SU-DHL-6 (cell line): Measurements from ENCODE around the gene LAMC3.

Experiments used
- H2AFZ ChIP-seq: fragments of 200-600 bp; sonication (generic); 2 replicates; pipeline ENCODE4 v1.6.1; 2014; ENCODE audit warnings: low read depth, mild to moderate bottlenecking, moderate library complexity, mixed read lengths, antibody characterized with exemption, low read length; ENCODE audit not compliant: severe bottlenecking
- H3F3A ChIP-seq: fragments of 200-600 bp; shearing (Covaris generic); 2 replicates; pipeline ENCODE4 v1.6.0; 2016; ENCODE audit warnings: antibody characterized with exemption, mild to moderate bottlenecking; ENCODE audit not compliant: insufficient read depth
- H3K27ac ChIP-seq: fragments of 200-600 bp; sonication (generic); 2 replicates; pipeline ENCODE4 v1.5.1; 2016; ENCODE audit warnings: low read depth, mild to moderate bottlenecking, low read length, moderate library complexity, mixed read lengths
- H3K27me3 ChIP-seq: fragments of 200-600 bp; sonication (generic), shearing (Covaris generic); 2 replicates; pipeline ENCODE4 v1.6.0; 2014; ENCODE audit warnings: mild to moderate bottlenecking, low read length
- H3K36me3 ChIP-seq: fragments of 200-600 bp; sonication (generic); 2 replicates; pipeline ENCODE4 v1.6.1; 2014; ENCODE audit warnings: mild to moderate bottlenecking, low read length, mixed read lengths
- H3K4me2 ChIP-seq: fragments of 300-600, 200-600 bp; shearing (Covaris generic), sonication (generic); 2 replicates; pipeline ENCODE4 v1.6.0; 2014; ENCODE audit warnings: low read length, low read depth, mild to moderate bottlenecking; ENCODE audit not compliant: poor library complexity, severe bottlenecking
- H3K4me3 ChIP-seq: fragments of 200-600 bp; sonication (generic); 2 replicates; pipeline ENCODE4 v1.5.1; 2014; ENCODE audit warnings: antibody characterized with exemption, low read length, mild to moderate bottlenecking, mixed read lengths; ENCODE audit not compliant: insufficient read depth, poor library complexity, severe bottlenecking
- H3K79me2 ChIP-seq: fragments of 200-600 bp; sonication (generic); 2 replicates; pipeline ENCODE4 v1.6.1; 2014; ENCODE audit warnings: mild to moderate bottlenecking, low read length, moderate library complexity; ENCODE audit not compliant: insufficient read depth
- H3K9ac ChIP-seq: fragments of 200-600 bp; sonication (generic); 2 replicates; pipeline ENCODE4 v1.7.0; 2014; ENCODE audit warnings: mild to moderate bottlenecking, low read length
- H3K9me2 ChIP-seq: fragments of 200-600 bp; sonication (generic); replicated peaks from 2 replicates; pipeline ENCODE4 v1.6.1; 2014; ENCODE audit warnings: low read length; ENCODE audit not compliant: insufficient read depth
- H3K9me3 ChIP-seq: fragments of 200-600 bp; sonication (generic); 2 replicates; pipeline ENCODE4 v1.6.1; 2014; ENCODE audit warnings: low read length, mixed read lengths; ENCODE audit not compliant: insufficient read depth
- H4K20me1 ChIP-seq: fragments of 200-600 bp; sonication (generic); 2 replicates; pipeline ENCODE4 v1.6.1; 2014; ENCODE audit warnings: low read depth, mild to moderate bottlenecking, antibody characterized with exemption, low read length, moderate library complexity, mixed read lengths
- CTCF ChIP-seq: fragments of 200-600 bp; sonication (generic); IDR thresholded peaks from one replicate; pipeline ENCODE4 v1.5.1; 2017; ENCODE audit warnings: antibody characterized with exemption, mild to moderate bottlenecking, low read length, moderate library complexity; ENCODE audit not compliant: insufficient read depth, poor library complexity, severe bottlenecking
- EZH2phosphoT487 ChIP-seq: fragments of 200-600 bp; sonication (generic), shearing (Covaris generic); conservative IDR thresholded peaks from 2 replicates; pipeline ENCODE4 v1.6.1; 2018; ENCODE audit warnings: mild to moderate bottlenecking, antibody characterized with exemption, low read length, moderate library complexity, mixed read lengths

The LAMC3 gene

GRCh38 chr9:131015112-131015511, 6.1 kb downstream of the LAMC3 start:
- no peaks in the 10 kb centered on the region for H3F3A ChIP-seq
- TF ChIP-seq EZH2phosphoT487 (no peak), CTCF (no peak)
- H3K9me3 ChIP-seq: no peaks in the 10 kb centered on the region
- H3K4me2 ChIP-seq: no peak overlapping the region
- H3K27me3 ChIP-seq: no peaks in the 10 kb centered on the region
- no peaks in the 10 kb centered on the region for H4K20me1 ChIP-seq
- H3K36me3 ChIP-seq: no peaks in the 10 kb centered on the region
- no peaks in the 10 kb centered on the region for H3K79me2 ChIP-seq
- H3K9ac ChIP-seq: no peak overlapping the region
- H3K27ac ChIP-seq: no peak overlapping the region
- H3K4me3 ChIP-seq: no peak overlapping the region
- H3K9me2 ChIP-seq: no peaks in the 10 kb centered on the region
- H2AFZ ChIP-seq: no peak overlapping the region

GRCh38 chr9:131015876-131016397, 7.0 kb downstream of the LAMC3 start:
- Histone ChIP-seq H3K27ac (no peak overlapping the region), H3K79me2 (no peaks in the 10 kb centered on the region), H3K9me2 (no peaks in the 10 kb centered on the region), H3K9ac (no peak overlapping the region), H3K27me3 (no peaks in the 10 kb centered on the region), H3K4me3 (no peak overlapping the region), H3F3A (no peaks in the 10 kb centered on the region), H4K20me1 (no peaks in the 10 kb centered on the region), H3K9me3 (no peaks in the 10 kb centered on the region), H3K36me3 (no peaks in the 10 kb centered on the region), H2AFZ (no peak overlapping the region), H3K4me2 (no peak overlapping the region)
- TF ChIP-seq EZH2phosphoT487 (no peak), CTCF (no peak)

GRCh38 chr9:131017067-131017466, 8.1 kb downstream of the LAMC3 start:
- Histone ChIP-seq H3K36me3 (no peaks in the 10 kb centered on the region), H3K27me3 (no peaks in the 10 kb centered on the region), H3K9me3 (no peaks in the 10 kb centered on the region), H3K4me2 (no peak overlapping the region), H3K9ac (no peak overlapping the region), H3K4me3 (no peak overlapping the region), H2AFZ (no peak overlapping the region), H3F3A (no peaks in the 10 kb centered on the region), H3K27ac (no peak overlapping the region), H3K9me2 (no peaks in the 10 kb centered on the region), H3K79me2 (no peaks in the 10 kb centered on the region), H4K20me1 (no peaks in the 10 kb centered on the region)
- no peak for TF ChIP-seq EZH2phosphoT487

GRCh38 chr9:131018621-131019020, 9.6 kb downstream of the LAMC3 start:
- no peak overlapping the region for H3K4me3 ChIP-seq
- H3K79me2 ChIP-seq: no peaks in the 10 kb centered on the region
- no peak overlapping the region for H3K4me2 ChIP-seq
- H3K9me2 ChIP-seq: no peaks in the 10 kb centered on the region
- H3F3A ChIP-seq: no peaks in the 10 kb centered on the region
- no peak overlapping the region for H3K27ac ChIP-seq
- no peaks in the 10 kb centered on the region for H4K20me1 ChIP-seq
- TF ChIP-seq CTCF (no peak), EZH2phosphoT487 (no peak)
- H3K9ac ChIP-seq: no peak overlapping the region
- no peaks in the 10 kb centered on the region for H3K27me3 ChIP-seq
- H3K36me3 ChIP-seq: no peaks in the 10 kb centered on the region
- no peaks in the 10 kb centered on the region for H3K9me3 ChIP-seq
- no peak overlapping the region for H2AFZ ChIP-seq
